Epithelial cell of esophagus (primary cell): ENCODE results near the gene STOX2.
A peak's percentile ranks its signal among the peaks of the same experiment; 100 is the strongest.

Experiments
- DNase-seq: peaks from one replicate; pipeline ENCODE4 v3.0.0; 2010; ENCODE audit warnings: low read depth
- H3K4me3 ChIP-seq: 2 replicates; pipeline ENCODE4 v1.5.1; 2011; ENCODE audit warnings: mild to moderate bottlenecking, low read length, control low read depth
- TF ChIP-seq, protein P1 (sequence below): IDR thresholded peaks from 2 replicates; pipeline ENCODE4 v1.5.1; 2011; ENCODE audit warnings: low read depth, mild to moderate bottlenecking, low read length, control low read depth, inconsistent platforms; ENCODE audit not compliant: insufficient read depth; ENCODE audit errors: missing control alignments

The STOX2 gene

DNA sequence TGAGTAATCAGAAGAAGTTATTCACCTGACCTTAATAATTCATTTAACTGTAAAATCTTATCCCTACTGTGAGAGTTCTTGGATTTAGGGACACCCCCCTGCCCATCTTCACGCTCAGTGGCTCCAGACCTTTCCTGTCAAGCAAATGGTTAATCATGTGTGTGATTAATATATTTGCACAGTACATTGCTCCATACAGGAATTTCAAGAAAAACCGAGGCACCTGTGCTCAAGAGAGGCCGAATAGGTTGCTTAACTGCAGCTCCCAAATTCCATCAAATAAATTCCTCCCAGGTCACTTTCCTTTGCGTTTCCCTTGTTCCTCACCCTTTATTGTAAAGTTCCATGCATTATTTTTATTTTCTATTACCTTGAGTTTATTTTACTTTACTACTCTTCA lies 119.5 kb downstream of the STOX2 start:
- peak; percentile 73 for DNase-seq
- TF ChIP-seq, protein P1, sequence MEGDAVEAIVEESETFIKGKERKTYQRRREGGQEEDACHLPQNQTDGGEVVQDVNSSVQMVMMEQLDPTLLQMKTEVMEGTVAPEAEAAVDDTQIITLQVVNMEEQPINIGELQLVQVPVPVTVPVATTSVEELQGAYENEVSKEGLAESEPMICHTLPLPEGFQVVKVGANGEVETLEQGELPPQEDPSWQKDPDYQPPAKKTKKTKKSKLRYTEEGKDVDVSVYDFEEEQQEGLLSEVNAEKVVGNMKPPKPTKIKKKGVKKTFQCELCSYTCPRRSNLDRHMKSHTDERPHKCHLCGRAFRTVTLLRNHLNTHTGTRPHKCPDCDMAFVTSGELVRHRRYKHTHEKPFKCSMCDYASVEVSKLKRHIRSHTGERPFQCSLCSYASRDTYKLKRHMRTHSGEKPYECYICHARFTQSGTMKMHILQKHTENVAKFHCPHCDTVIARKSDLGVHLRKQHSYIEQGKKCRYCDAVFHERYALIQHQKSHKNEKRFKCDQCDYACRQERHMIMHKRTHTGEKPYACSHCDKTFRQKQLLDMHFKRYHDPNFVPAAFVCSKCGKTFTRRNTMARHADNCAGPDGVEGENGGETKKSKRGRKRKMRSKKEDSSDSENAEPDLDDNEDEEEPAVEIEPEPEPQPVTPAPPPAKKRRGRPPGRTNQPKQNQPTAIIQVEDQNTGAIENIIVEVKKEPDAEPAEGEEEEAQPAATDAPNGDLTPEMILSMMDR = no peak
- H3K4me3 ChIP-seq = no peak overlapping the region

DNA sequence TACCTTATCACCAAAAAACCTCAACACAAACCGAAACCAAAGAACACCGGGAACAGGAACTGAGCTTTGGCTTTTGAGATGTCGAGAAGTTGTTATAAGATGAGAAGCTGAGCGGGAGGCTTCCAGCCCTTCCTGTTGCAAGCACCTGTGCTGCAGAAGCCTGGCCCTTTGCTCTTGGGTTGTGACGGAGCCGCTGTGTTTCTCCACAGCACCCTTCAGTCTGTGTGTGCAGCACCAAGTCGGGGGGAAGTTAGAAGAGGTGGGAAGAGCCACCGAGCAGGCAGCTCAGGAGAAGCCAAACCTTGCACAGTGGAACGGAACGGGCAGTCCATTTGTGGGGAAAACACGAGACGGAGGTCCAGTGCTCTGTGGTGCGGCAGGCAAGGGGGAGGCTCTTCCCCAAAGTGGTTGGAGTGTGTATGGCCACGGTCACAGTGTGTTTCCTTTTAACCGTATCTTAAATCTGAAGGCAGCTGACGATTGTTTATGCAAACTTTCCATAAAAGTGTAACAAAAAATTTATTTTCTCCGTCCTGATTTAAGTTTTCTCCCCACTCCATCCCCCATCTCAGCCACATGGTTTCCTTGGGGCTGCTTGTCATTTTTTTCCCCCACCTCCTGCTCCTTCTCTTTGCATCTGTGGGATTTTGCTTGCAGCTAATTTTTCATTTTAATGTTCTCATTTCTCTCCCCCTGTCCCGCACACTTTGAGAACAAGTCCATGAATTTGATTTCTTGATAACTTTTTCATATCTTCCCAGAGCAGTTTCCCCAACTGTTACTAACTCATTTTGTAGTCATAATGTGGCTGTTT lies 123.7 kb downstream of the STOX2 start:
- TF ChIP-seq, protein P1 = no peak
- H3K4me3 ChIP-seq = no peak overlapping the region
- DNase-seq = no peak

DNA sequence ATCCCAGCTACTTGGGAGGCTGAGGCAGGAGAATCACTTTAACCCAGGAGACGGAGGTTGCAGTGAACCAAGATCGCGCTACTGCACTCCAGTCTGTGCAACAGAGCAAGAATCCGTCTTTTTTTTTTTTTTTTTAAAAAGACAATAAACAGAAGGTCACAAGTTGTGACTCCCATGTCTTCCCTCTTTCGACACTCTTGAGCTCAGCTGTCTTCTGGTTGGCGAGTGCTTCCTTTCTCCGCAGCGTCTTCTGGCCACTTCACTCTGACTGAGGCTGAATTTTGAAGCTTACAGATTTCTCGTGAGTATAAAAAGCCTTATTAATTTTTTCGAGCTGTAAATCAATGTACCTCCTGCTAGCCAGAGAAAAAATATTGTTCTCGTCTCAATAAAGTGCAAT lies 124.9 kb downstream of the STOX2 start:
- TF ChIP-seq, protein P1 = no peak
- DNase-seq = no peak
- H3K4me3 ChIP-seq = no peak overlapping the region

GRCh38 chr4:184030764-184031163 lies 125.7 kb downstream of the STOX2 start:
- DNase-seq = no peak
- TF ChIP-seq, protein P1 = no peak
- H3K4me3 ChIP-seq = no peak overlapping the region

DNA sequence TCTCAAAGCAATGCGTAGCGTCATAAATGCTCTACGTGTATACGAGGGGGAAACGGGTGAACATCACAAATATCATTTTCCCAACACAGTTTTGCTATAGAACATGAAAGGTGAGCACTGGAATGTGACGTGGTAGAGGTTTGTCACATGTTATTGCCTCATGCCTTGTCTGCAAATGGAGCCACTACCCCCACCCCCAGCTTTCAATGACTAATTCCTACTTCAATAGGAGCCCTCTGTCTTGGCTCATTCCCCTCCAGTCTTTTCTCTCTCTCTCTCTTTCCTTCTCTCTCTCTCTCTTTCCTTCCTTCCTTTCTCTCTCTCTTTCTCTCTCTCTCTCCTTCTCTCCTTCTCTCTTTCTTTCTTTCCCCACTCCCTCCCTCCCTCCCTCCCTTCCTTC lies 127.0 kb downstream of the STOX2 start:
- H3K4me3 ChIP-seq = no peak overlapping the region
- peak; percentile 29 for DNase-seq
- TF ChIP-seq, protein P1 = no peak

DNA sequence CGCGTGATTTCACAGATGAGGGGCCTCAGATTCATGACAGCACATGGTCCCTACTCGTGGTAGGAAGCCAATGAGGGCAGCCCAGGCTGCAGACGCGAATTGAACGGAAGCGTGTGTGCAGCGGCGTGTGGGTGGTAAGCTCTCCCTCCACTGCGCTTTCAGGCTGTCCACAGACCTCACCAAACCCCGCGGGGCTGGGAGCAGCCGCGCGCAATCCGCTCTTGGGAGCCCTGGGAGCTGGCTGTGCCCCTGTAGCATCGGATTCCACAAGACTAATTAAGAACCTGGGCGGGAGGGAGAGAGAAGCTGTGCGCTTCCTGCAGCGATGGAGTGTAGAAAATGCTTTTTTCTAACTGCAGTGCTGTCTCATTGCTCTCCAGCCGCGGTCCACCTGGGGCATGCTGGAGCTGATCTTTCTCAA lies 134.9 kb downstream of the STOX2 start:
- TF ChIP-seq, protein P1 = no peak
- peak overlapping the region; percentile 15 for H3K4me3 ChIP-seq
- peak; percentile 20 for DNase-seq

DNA sequence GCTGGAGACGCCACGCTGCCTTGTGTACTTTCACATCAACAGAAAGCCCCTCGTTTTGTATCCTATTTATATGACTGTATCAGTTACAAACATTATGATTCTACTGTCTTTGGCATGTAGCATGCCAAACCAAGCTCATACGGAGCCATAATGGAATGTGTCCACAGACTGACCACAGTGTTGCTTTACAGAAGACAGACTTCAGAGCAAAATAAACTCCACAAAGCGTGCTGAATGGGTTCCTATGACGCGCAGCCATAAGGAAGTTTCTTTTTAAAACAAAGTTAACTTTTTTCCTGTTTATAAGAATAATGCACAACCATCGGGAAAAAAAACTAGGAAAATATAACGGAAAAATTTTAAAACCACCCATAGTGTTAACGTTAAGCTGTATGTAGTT lies 136.0 kb downstream of the STOX2 start:
- no peak for DNase-seq
- TF ChIP-seq, protein P1 = no peak
- no peak overlapping the region for H3K4me3 ChIP-seq
